Measurements from ENCODE around the gene FBN3. TPM values are rescaled to one million over a fixed set of nuclear protein-coding genes. Genes with fewer than 3 reads are reported as not detected.

Gene FBN3
- total RNA-seq, 1 donor, result not detected

DNA sequence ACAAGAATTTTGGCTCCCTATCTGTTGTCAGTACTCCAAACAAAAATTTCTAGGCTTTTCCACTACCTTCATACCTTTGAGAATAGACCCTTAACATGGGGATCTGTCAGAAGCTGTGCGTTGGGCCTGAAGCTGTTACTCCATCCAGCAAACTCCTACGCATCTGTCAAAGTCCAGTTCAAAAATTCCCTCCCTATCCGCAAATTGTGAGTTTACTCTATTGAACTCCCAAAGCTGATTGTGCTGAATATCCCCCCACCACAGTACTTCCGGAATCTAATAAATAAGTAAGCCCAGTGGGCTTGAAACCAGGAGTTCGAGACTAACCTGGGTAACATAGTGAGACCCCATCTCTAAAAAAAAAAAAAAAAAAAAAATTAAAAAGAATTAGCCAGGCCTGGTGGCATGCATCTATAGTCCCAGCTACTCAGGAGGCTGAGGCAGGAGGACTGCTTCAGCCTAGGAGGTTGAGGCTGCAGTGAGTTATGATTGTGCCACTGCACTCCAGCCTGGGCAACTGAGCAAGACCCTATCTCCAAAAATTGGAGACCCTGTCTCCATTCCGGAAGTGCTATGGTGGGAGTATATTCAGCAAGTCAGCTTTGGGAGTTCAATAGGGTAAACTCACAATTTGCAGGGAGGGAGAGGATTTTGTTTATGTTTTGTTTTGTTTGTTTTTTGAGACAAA is 930 bp upstream of the FBN3 start:
- DNase-seq (ENCODE audit: low read depth in 2 of 3, low spot score in 2 of 3), result no peak

DNA sequence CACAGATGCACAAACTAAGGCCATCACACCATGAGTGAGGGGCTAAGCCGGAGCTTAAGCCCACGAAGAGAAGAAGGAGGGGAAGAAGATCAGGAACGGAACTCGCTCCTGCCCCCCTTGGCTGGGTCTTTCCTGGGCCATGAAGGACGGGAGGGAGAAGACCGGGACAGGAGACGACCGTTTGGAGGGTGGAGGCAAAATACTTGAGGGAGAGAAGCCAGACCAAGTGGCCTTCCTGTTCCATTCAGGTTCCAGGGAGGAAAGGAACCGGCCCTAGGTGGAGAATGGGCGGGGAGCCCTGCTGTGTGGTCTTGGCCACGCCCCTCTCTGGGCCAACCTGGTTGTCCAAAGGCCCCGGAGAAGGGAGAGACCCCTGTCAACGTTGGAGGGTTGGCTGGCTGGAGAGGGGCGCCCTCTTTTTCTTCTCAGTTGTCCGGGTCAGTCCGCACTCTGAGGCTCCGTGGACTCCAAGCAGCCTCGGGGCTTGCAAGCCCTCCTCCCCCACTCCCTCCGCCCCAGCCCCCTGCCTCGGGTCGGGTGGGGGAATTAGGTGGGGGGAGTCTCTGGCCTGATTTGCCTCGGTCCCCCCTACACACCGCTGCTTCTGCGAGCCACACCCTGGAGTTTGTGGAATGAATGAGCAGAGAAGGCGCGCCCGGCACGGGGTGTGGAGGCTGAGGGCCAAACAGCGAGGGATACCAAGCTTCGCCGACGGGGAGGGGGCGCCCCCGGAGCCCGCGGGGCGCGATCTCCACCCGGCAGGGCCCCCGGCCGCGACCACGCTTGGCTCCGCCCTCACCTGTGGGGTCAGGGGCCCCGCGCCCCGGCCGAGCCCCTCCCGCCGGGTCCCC is 757 bp downstream of the FBN3 start:
- peak in 2 of 3 donors; percentile 9 to 15 for DNase-seq (ENCODE audit: low read depth in 2 of 3, low spot score in 2 of 3)

DNA sequence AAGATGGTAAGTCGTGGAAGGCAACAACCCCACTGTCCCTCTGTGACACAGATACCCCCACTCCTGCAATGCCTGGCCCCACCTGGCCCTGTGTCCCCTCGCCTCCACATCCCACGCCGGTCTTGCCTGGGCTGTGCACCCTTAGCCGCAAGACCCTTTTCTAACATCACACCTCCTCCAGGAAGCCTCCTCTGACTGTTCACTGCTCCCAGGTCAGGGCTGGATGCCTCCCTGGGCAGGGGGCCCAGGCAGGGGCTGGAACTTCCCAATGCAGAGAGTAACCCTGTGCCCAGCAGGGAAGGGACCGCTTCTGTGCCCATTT is 1.3 kb downstream of the FBN3 start:
- DNase-seq (ENCODE audit: low read depth in 2 of 3, low spot score in 2 of 3), result no peak

DNA sequence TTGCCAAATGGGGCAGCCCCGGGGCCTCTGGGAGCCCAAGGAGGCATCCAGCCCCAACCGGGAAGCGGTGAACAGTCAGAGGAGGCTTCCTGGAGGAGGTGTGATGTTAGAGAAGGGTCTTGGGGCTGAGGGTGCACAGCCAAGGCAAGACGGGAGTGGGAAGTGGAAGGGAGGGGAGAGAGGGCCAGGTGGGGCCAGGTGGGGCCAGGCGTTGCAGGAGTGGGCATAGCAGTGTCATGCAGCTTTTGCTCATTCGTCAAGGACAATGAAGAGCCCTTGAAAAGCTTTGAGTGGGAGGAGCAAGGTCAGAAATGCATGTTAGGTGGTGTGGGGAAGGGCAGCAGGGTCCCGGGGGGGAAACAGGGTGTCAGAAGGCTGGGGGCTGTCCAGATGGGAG is 1.8 kb downstream of the FBN3 start:
- no peak for DNase-seq (ENCODE audit: low read depth in 2 of 3, low spot score in 2 of 3)

DNA sequence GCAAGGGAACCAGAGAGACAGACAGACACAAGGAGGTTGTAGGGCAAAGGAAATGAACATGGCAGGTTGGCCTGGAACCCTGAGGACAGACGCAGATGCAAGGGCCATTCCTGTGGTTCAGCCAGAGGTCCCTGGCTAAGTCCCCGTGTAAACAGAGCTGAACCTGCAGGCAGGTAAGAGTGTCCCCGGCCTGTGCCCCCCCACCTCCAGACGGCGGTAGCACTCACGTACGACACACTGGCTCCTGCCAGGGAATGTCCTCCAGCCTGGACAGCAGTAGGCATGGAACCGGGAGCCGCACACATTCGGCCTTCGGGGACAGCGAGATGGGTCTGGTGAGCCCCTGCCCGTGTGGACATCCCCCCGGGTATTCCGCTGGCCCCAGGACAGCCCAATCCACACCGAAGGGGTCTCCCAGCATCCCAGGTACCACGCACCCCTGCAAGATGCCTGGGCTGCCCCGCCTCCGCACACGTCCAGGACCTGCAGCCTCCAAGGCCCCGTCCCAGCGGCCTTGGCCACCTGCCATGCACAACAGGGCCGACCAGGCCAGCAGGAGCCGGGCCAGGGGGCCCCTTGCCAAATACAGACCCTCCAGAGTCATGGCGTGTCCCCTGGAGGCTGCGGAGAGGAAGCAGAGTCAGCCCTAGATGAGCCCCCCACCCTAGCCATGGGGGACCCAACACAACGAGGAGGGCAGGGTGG is 2.4 kb downstream of the FBN3 start:
- DNase-seq (ENCODE audit: low read depth in 2 of 3, low spot score in 2 of 3), result no peak

DNA sequence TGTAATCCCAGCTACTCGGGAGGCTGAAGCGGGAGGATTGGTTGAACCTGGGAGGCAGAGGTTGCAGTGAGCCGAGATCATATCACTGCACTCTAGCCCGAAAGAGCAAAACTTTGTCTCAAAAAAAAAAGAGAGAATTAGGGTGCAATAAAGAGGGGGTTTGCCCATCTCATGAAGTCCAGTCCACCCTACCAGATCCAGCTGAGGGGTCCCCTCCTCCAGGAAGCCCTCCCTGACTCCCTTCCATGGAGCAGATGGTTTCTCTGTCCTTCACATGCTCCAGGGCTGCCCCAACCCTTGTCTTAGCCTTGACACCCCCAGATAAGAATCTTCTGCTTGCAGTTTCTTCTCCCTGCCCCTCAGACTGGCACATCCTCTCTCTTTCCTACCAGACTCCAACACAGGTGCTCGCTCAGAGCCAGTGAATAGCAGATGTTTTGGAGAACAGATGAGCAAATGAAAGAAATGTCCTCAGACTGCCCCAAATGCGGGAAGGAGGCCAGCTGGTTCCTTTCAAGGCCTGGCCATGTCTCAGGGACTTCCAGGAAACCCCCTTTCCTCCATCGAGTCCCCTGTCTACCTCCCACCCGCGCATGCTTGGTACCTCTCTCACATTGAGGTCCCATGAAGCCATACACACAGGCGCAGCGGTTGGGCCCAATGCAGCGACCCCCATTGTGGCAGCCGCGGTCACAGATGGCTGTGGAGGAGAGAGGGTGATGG is 5.0 kb downstream of the FBN3 start:
- no peak for DNase-seq (ENCODE audit: low read depth in 2 of 3, low spot score in 2 of 3)

DNA sequence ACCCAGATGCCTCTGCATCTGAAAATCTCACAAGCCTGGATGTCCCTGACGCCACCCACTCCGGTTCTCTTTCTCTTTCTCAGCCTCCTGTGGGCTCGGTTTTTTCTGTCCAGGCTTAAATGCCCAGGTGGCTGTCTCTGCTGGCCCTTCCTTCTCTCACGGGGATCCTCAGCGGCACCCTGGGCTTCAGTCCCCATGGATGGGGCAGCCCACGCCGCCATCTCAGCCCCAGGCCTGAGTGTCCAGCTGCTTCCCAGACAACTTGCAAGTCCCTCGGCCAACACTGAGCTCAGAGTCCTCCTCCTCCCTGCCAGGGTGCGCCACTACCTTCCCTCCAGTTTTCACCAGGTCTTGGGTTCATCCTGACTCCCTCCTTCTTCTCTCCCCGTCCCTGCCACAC is 6.4 kb downstream of the FBN3 start:
- no peak for DNase-seq (ENCODE audit: low read depth in 2 of 3, low spot score in 2 of 3)

DNA sequence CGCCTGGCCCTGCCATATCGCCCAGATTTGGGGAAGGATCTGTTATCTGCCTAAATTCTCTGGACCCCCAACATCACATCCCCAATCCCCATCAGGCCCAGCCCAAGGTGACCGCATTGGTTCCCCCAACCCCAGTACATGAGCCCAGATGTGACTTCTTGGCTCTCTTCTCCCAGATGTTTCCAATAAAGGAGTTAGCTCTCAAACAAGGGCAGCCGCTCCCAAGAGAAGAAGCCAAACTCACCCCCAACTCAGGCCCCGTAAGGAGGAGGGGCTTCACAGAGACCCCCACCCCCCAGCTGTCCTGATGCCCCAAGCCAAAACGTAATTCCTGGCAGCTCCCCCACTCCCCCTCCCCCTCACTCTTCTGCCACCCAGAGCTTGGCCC is 6.9 kb downstream of the FBN3 start:
- no peak for DNase-seq (ENCODE audit: low read depth in 2 of 3, low spot score in 2 of 3)

DNA sequence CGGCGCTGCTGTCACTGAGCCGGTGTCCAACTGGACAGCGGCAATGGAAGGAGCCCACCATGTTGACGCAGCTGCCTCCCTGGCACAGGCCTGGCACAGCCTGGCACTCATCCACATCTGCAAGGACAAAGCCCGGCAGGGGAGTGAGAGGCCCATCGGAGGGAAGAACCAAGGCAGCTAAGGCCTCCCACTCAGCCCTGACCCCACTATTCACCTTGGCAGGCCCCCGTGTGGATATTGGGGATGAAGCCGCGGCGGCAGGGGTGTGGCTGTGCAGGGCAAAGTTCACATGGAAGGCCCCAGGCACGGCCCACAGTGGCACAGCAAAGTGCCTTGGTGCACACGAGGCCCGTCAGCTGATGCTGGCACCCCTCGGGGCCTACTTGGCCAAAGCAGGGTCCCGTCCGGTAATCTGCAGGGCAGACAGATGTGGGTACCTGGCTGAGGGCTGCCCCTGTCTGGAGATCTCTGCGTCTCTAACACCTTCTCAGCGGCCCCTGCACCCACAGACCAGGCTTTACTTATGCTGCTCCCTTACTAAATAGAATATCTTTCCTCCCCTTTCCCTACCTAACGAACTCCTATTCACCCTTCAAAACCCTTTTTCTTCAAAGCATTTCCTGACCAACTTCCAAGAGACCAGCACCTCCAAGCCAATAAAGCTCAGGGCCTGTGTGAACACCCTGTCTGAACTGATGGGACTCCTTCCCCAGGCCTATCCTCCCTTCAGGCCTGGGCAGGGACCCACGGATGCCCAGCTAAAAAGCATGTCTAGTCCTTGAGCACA is 7.5 kb downstream of the FBN3 start:
- no peak for DNase-seq (ENCODE audit: low read depth in 2 of 3, low spot score in 2 of 3)

DNA sequence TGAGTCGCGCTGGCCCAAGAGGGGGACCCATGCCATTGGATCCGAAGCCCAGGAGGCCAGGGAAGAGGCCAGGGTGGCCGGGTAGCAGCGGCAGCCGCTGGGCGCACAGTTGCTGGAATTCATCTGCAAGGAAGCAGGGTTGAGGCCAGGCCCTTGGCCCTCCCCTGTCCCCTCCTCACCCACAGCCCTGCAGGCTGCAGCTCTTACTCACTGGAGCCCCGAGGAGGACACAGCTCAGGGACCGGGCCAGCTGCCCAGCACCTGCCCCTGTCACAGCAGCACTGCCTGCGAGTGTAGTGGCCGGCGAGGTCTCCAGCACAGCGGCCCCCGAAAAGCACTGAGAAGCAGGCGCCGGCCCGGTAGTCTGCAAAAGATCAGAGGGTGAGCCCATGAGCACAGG is 11.2 kb downstream of the FBN3 start:
- DNase-seq (ENCODE audit: low read depth in 2 of 3, low spot score in 2 of 3), result no peak

DNA sequence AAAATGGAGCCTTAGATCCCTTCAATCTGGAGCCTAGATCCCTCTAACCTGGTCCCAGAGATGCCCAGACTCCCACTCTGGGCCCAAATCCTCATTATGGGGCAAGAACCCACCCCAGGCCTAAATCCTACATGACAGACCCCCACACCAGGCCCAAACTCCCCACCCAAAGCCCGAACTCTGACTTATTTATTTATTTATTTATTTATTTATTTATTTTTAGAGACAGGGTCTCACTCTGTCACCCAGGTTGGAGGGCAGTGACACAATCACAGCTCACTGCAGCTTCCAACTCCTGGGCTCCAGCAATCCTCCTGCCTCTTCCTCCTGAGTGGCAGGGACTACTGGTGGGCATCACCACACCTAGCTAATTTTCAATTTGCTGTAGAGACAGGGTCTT is 12.0 kb downstream of the FBN3 start:
- DNase-seq (ENCODE audit: low read depth in 2 of 3, low spot score in 2 of 3), result no peak

DNA sequence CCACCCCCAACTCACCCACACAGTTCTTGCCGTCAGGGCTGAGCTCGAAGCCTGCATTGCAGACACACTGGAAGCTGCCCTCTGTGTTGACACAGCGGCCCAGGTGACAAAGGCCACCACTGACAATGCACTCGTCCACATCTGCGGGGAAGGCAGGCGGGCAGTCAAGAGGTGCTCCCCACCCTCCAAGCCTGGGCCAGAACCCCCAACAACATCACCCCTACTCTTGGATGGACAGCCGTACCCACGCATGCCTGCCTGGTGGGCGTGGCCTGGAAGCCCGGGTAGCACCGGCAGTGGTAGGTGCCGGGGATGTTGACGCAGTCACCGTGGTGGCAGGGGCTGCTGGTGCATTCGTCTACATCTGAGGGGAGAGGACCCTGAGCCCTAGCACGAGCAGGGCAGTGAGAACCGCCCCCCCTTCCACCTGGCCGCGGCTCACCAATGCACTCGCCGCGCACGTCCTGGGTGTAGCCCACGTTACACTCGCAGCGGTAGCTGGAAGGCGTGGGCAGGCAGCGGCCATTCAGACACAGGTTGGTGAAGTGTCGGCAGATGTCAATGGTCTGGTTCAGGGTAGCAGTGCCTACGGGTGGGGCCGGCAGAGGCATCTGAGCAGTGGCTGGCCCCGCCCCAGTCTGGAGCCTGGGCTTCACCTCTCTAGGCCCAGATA is 13.3 kb downstream of the FBN3 start:
- DNase-seq (ENCODE audit: low read depth in 2 of 3, low spot score in 2 of 3), result no peak

DNA sequence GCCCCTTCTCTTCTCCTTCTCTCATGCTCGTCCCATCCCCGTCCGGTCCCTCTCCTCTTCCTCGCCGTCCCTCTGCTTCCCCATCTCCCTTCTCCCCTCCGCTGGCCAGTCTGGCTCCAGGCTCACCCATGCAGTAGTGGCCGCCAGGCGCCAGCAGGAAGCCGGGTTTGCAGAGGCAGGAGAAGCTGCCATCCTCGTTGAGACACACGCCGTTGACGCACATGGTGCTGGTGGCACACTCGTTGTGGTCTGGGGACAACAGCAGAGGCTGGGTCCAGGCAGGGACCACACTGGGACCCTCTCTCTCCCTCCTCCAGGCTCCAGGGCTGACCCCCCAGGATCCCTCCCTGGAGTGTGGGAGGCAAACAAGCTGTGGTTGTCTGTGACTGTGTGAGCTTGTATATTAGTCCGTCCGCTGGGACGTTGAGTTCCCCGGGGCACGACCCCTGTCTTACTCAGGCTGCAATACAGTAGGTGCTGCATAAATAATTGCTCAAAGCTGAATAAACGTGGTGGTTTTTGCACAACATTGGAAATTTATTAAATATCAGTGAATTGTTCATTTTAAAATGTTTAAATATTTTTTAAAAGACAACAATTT is 16.4 kb downstream of the FBN3 start:
- no peak for DNase-seq (ENCODE audit: low read depth in 2 of 3, low spot score in 2 of 3)

DNA sequence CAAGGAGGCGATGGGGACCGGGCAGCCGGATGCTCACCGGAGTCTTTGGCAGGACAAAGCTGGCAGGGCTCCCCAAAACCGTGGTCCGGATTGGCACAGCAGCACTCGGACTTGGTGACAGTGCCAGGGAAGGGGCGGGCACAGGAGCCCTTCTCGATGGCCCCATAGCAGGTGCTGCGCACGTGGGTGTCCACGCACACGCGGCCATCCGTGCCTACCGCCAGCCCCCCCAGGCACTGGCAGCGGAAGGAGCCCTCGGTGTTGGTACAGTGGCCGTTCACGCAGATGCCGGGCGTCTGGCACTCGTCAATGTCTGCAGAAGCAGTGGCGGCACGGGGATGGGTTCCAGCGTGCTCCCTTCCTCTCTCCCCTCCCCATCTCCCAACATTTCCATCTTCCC is 17.9 kb downstream of the FBN3 start:
- no peak for DNase-seq (ENCODE audit: low read depth in 2 of 3, low spot score in 2 of 3)

DNA sequence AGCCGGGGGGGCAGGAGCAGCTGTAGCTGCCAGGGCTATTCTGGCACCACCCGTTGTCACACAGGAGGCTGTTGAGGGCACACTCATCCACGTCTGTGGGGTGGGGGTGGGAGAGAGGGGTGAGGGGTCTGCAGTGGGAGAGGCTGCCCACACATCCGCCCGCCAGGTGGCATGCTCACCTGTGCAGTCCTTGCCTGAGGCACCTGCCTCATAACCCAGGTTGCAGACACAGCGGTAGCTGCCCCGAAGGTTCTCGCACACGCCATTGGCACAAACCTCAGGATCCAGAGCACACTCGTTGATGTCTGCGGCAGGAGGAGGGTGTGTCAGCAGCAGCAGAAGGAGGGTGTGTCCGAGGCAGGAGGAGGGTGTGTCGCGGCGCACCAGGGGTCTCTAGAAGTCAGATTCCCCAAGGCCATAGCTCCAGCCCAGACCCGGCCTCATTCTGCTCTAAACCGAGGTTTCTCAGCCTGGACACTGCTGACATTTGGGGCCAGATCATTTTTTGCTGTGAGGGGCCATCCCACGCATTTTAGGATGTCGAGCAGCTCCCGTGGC is 20.3 kb downstream of the FBN3 start:
- no peak for DNase-seq (ENCODE audit: low read depth in 2 of 3, low spot score in 2 of 3)

DNA sequence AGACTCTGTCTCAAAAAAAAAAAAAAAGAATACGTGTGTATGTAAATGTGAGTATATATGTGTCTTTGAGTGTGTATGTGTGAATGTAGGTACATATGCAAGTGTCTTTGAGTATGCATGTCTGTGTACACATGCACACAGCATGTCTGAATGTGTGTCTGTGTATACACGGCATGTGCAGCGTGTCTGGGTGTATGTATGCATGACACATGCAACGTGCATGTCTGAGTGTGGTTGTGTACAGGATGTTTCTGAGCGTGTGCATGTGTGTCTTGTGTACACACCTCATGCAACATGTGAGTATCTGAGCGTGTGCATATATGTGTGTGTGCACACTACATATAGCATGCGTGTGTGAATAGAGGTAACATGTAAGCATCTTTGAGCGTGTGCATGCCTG is 20.8 kb downstream of the FBN3 start:
- no peak for DNase-seq (ENCODE audit: low read depth in 2 of 3, low spot score in 2 of 3)

DNA sequence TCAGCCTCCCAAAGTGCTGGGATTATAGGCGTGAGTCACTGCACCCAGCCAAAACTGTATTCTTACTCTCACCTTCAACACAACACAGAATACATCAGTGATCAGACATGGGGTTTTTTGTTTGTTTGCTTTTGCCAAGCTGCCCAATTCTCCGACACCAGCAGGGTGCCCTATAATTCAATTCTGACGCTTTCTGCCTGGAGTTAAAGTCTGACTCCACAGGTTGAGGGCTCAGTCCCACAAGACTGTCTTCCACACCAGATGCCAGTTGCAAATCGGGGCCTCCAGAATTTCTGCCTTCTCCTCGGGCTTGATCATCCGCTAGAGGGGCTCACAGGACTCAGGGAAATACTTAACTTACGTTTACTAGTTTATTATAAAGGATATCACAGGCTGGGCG is 22.1 kb downstream of the FBN3 start:
- no peak for DNase-seq (ENCODE audit: low read depth in 2 of 3, low spot score in 2 of 3)

DNA sequence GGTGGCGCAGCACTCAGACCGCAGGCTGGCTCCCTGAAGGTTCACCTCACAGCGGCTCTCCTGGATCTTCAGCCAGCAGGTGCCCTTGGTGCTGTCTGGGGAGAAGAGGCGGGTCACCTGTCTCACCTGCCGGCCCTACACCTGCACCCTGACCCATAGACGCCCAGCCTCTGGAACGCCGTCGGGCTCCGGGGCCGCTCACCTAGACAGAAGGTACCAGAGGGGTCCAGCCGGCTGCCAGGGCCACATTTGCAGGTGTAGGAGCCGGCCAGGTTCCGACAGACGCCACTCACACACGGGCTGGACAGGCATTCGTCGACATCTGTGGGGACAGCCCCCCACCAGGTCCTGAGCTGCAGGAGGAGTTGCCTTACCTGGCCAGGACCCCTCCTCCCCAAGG is 22.9 kb downstream of the FBN3 start:
- DNase-seq (ENCODE audit: low read depth in 2 of 3, low spot score in 2 of 3), result no peak

DNA sequence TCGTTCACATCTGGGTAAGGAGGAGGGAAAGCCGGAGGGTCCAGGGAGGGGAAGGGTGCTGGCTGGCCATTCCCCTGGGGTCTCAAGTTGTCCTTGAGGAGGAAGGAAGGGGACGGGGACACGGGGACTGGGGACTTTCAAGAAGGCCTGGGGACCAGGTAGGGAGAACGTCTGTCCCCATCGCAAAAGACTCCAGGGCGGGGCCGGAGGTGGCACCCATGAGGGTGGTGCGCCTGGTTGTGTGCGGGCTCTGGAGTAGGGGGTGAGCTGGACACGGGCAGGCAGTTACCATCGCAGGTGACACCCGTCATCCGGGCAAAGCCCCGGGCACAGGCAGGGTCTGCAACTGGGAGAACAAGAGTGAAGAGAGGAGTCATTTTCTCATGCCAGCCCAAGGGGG is 23.4 kb downstream of the FBN3 start:
- no peak for DNase-seq (ENCODE audit: low read depth in 2 of 3, low spot score in 2 of 3)

Measured in hematopoietic multipotent progenitor cell (in vitro differentiated cells).